ENCODE results near the gene GRIN2C.

DNA sequence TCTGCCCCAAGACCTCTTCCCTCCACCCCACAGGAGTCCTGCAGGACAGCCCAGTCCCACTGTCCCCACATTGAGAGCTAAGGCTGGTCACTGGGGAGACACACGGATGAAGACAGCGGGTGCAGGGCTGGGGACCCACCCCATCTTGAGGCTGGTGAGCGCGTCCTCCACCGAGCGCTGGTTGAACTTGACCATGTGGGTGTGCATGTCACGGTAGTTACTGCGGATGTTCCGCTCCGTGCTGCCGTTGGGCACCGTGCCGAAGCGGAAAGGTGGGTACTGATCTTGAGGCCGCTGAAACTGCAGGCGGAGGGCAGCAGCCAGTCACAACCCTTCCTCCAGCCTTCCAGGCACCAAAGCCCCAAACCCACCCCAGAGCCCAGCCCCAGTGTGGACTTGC, 13.1 kb downstream of the GRIN2C start:
- TF ChIP-seq, protein P1, sequence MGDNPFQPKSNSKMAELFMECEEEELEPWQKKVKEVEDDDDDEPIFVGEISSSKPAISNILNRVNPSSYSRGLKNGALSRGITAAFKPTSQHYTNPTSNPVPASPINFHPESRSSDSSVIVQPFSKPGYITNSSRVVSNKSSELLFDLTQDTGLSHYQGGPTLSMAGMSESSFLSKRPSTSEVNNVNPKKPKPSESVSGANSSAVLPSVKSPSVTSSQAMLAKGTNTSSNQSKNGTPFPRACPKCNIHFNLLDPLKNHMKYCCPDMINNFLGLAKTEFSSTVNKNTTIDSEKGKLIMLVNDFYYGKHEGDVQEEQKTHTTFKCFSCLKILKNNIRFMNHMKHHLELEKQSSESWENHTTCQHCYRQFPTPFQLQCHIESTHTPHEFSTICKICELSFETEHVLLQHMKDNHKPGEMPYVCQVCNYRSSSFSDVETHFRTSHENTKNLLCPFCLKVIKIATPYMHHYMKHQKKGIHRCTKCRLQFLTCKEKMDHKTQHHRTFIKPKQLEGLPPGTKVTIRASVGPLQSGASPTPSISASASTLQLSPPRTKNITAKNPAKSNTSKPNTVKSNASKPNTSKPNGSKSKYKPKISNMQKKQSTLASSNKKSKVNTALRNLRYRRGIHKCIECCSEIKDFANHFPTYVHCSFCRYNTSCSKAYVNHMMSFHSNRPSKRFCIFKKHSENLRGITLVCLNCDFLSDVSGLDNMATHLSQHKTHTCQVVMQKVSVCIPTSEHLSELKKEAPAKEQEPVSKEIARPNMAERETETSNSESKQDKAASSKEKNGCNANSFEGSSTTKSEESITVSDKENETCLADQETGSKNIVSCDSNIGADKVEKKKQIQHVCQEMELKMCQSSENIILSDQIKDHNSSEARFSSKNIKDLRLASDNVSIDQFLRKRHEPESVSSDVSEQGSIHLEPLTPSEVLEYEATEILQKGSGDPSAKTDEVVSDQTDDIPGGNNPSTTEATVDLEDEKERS (tag by site-specific recombination; IDR thresholded peaks at IDR 0.05), result no peak
- TF ChIP-seq ZBTB8A (tag by site-specific recombination; IDR thresholded peaks at IDR 0.05), result no peak
- TF ChIP-seq, protein P2, sequence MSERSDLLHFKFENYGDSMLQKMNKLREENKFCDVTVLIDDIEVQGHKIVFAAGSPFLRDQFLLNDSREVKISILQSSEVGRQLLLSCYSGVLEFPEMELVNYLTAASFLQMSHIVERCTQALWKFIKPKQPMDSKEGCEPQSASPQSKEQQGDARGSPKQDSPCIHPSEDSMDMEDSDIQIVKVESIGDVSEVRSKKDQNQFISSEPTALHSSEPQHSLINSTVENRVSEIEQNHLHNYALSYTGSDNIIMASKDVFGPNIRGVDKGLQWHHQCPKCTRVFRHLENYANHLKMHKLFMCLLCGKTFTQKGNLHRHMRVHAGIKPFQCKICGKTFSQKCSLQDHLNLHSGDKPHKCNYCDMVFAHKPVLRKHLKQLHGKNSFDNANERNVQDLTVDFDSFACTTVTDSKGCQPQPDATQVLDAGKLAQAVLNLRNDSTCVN (tag by site-specific recombination; optimal IDR thresholded peaks at IDR 0.05), result no peak

Measured in HEK293 (cell line).